ENCODE results near the gene MYBBP1A.

MYBBP1A gene

DNA sequence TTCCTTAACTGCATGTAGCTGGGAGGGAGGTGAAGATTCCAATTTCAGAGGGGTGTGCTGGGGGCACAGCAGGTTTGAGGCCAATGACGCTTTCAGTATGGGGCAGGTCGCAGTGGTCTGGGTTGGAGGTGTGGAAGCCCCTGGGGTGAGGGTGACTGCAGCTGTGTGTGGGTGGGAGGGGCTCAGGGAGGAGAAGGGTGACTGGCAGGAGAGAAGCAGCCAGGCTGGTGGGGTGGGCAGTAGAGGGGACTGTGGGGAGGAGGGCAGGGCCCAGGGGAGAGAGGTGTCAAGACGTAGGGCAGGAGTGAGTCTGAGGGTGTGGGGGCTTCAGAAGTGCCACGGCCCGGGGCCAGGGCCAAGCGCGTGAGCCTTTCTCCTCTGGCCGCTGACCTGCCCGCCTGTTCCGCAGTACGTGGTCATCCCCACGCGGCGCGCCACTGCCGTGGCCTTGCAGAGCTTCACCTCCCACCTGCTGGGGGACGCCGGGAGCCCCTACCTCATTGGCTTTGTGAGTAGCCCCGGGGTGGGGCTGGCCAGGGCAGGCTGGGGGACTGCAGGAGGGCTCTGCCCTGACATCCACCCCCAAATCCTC is 19.4 kb downstream of the MYBBP1A start:
- DNase-seq, result no peak

DNA sequence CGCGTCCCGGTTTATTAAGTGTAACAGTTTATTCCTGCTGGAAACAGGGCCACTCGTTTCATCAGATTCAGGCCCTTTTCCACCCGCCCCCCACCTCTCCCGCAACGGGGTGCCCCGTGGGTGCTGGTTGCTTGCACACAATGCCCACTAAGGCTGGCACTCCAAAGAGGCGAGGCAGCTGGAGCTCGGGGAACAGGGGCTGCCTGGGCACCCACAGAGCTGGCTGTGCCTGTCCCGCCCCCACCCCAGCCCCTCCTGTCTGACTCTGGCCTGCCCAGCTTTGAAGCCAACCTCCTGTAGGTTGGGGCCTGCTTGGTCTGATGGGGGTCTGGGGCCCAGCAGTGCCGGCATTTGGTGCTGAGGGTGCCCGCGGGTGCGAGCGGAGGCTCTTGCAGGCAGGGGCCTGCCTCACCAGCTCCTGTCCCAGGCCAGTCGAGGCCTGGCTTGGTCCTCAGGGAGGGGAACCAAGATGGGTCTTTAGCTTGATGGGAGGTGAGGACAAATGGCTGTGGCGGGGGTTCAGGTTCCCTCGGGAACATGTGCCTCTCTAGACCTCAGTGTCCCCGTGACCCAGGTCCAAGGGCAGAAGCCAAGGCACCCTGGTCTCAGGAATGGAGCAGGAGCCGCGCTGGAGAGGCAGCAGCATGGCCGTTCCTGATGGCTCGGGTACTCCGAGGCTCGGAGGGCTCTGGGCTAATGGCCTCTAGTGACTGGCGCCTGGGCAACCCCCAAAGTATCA is 20.1 kb downstream of the MYBBP1A start:
- DNase-seq, result no peak

DNA sequence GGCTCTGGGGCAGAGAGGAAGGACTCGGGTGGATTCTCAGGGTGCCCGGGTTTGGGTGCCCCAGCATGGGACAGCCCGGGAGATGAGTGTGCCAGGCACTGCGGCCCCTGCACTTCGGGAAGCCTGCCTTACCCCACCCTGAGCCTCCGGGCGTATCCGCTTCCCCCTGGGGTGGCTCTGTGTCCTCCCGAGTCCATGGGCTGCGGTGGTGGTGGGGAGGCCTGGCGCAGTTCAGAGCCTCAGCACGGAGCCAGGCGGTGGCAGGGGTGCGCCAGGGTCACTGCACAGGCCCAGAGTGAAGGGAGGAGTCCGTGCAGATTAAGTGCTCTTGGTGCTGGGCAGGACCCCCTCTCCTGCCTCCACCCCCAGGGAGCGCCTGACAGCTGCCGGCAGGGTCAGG is 20.7 kb downstream of the MYBBP1A start:
- no peak for DNase-seq

DNA sequence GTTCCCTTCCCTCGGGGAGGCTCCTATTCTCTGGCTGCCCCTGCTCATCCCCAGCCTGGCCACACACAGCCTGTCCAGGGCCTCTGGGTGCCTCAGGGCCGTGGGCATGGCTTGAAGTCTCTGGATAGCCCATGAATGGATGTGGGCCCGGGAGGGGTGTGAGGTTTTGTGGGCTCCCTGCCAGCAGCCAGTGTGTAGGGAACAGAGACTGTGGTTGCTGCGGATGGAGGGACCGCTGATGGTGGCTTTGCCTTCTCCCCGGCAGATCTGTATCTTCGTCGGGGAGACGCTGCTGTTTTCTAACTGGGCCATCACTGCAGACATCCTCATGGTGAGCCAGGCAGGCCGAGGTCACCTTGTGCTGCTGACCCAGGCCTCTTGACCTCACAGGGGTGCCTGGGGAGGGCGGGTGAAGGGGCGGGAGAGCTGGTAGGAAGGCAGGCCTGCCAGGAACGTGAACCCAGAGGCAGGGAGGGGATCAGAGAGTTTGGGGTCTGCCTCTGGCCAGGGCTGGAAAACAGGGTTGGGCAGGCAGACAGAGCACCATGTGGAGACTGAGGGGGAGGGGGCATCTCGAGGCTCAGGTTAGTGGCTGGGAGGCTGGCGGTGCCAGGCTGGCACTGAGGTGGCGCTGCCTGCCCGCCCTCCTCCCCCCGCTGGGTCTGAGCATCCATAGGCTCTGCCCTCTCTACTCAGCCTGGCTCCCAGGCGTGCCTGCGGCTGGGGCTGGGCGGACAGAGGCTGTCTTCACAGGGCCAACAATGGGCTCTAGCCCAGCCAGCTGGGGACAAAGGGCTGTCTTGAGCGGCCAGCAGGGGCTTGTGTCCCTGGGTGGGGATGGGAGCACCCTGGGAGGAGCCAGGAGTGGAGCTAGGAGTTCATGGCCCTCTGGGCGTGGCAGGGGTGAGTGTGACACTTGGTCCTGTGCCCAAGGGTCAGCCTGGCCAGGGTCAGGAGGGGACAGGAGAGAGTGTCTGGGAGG is 21.4 kb downstream of the MYBBP1A start:
- DNase-seq, result no peak

DNA sequence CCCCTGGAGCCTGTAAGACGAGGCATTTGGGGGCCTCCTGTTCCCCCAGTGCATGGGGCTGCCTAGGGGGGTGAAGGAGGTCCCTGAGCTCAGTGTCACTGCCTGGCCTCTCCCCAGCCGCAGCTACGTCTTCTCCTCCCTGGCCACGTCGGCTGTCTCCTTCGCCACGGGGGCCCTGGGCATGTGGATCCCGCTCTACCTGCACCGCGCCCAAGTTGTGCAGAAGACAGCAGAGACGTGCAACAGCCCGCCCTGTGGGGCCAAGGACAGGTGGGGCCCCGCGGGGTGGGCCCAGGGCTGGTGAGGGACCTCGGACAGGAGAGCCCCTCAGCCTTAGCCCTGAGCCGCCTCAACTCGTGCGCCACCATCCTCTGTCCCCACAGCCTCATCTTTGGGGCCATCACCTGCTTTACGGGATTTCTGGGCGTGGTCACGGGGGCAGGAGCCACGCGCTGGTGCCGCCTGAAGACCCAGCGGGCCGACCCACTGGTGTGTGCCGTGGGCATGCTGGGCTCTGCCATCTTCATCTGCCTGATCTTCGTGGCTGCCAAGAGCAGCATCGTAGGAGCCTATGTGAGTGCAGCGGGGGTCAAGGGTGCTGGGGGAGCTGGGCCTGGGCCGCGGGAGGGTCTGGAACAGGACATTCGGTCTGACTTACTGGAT is 22.2 kb downstream of the MYBBP1A start:
- DNase-seq, result no peak

DNA sequence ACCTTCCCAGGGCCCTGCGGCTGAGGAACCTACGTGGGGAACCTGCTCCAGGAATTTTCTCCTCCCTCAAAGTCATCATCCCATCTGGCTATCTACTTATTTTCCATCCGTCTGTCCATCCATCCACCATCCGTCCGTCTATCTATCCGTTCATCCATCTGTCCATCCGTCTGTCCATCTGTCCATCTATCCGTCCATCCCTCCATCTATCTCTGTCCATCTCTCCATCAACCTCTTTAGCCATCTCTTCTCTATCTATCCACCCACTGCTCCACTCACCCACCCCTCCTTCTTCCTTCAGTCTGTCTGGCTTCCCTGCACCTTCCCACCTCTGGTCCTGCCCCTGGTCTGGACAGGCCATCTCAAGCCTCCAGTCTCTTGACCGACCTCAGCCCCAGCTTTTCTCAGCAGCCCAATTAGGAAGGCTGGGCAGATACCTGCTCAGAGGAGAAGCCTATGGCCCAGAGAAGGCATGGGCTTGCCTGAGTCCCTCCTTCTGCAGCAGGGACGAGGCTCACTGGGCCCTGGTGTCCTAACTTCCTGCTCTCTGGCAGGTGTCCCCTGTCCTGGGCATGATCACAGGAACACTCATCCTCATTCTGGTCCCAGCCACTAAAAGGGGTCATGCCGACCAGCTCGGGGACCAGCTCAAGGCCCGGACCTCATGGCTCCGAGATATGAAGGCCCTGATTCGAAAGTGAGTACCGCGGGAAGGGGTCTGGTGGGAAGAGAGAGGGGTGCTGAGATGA is 23.0 kb downstream of the MYBBP1A start:
- DNase-seq, result no peak

DNA sequence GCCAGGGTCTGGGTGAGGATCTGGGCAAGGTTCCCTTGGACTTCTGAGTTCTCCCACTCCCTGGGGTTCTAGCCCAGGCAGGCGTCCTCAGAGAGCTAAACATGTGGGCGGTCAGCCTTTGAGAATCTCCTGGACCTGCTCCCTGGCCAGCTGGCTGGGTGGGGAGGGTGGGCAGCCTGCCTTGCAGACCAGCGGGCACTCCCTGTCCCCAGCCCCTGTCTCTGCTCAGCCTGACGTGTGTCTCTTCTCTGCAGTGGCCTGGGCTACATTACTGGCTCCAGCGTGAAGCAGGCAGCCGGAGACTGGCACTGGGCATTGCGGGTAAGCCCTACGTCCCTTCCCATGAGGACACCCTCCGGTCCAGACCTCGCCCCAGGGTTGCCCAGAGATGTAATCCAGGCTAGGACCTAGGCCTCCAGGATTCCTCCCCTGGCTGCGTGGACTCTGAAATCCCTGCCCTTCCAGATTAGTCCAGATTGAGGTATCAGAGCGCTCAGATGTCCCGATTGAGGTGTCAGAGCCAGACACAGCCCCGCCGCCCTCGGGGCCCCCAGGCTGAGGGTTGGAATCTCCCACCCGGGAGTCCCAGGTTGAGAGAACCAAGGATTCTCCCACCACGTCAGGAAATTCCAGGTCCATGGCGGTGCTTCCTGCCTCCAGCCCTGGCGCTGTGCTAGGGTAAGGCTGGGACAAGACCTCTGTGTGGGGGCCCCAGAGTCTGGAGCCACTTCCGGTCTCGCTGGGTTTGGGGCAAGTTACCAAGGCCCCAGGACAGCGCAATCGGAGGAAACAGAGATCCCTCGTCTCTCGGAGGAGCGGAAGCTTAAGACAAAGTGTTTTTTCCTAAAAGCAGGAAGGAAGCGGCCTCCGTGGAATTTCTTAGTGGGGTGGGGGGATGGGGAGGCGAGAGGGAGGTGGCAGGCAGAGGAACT is 24.1 kb downstream of the MYBBP1A start:
- no peak for DNase-seq

DNA sequence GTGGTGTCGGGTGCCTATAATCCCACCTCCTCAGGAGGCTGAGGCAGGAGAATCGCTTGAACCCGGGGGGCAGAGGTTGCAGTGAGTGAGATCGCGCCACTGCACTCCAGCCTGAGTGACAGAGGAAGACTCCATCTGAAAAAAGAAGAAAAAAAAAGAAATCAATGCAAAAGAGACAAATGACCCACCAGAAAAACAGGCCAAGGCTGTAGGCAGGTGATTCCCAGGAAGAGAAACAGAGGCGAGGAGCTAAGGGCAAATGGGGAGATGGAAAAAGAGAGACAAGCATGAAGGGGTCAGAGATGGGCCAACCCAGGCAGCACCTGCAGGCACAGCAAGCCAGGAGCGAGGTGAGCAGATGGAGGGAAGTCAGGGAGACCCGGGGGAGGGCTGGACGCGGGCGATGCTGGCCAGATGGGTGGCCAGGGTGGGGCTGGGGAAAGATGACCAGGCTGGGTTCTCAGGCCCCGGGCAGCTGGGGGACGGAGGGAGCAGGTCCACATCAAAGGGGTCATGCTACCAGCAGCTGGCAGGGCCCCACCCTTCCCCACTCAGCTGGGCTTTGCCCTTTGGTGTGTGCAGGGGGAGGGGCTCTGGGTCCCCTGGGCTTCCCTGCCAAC is 25.5 kb downstream of the MYBBP1A start:
- DNase-seq, result no peak

DNA sequence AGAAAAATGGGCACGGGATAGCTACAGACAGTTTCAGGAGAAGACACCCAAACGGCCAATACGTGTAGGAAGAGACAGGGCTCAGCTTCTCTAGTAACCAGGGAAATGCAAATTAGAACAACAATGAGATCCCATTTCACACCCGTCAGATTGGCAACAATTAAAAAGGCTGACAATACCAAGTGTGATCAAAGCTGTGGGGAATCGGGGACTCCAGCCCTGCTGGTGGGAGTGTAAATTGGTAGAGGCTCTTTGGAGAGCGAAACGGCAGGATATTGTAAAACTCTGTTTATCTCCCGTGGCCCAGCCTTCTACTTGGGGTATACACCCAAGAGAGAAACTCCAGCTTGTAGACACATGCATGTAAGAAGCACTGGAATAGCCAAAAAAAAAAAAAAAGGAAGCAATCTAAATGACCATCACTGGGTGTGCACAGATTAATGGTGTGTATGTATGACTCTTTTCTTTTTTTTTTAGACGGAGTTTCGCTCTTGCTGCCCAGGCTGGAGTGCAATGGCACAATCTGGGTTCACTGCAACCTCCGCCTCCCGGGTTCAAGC is 27.5 kb downstream of the MYBBP1A start:
- DNase-seq, result no peak

DNA sequence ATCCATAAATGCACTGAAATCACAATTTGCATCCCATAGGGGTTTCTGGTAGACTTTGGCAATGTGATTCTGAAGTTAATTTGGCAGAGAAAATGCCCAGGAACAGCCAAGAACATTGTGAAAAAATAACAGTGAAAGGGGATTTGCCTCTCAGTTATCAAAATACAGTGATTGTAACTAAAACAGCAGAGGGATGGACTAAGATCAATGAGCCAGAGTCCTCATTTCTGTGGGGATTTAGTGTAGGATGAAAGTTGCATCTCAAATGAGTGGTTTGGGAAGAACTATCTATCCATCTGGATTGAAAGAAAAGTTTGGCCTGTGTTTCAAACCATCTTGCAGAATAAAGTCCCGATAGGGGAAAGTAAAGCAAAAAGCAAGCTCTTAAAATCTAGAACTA is 28.1 kb downstream of the MYBBP1A start:
- DNase-seq, result no peak

DNA sequence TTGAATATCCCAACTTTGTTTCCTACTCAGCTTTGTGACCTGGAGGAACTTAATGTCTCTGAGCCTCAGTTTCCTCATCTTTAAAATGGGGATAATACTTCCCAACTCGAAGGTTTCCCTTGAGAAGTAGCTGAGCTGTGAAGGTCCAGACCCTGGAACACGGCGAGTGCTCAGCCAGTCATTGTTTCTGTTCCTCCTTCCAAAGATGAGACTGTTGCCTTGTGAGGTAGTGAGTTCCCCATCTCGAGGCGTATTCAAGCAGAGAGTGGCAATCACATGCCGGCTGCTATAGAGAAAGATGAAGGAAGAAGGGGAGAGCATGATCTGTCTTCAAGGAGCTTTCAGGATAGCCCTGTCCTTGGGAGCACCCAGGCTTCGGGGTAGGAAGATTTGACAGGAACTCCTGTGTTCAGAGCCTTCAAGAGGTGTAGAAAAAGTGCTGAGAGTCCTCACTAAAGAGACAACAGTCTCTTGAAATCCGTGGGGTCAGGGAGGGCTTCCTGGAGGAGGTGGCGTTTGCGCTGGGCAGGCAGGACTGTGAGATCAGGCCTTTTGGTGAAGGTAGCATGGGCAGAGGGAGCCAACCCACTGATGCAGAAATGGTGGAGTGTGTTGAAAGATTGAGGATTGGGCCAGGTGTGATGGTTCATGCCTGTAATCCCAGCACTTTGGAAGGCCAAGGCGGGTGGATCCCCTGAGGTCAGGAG is 29.3 kb downstream of the MYBBP1A start:
- DNase-seq, result no peak

DNA sequence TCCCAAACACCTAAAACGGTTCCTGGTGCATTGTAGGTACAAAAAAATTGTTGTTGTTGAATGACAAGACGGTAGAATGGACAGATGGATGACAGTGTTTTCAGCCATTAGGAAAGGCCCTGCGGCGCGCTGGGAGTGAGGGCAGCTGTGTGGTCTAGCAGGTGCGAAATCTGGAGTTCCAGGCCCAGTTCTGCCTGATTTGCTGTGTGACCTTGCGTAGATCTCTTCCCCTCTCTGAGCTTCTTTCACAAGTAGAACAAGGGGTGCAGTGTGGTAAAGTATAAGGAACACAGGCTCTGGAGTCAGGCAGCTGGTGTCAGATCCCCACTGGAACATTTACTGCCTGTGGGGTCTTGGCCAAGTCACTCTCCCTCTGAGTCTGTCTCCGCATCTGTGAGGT is 31.2 kb downstream of the MYBBP1A start:
- no peak for DNase-seq

DNA sequence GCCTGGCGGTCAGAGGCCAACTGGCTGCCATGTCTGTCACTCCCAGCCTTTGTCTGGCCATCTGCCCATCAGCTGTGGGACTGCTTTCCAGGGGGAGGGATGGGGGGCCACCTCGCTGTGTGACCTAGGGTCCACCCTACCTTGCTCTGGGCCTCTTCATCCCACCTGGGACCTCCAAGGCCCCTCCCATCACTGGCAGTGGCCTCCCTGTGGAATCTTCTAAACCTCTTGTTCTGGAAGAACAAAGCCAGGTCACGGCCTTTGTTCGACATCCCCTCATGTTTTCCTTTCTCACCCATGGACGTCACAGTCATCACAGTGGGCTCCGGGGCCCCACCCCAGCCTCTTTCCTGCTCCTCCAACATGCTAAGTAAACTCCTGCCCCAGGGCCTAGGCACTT is 32.5 kb downstream of the MYBBP1A start:
- no peak for DNase-seq

DNA sequence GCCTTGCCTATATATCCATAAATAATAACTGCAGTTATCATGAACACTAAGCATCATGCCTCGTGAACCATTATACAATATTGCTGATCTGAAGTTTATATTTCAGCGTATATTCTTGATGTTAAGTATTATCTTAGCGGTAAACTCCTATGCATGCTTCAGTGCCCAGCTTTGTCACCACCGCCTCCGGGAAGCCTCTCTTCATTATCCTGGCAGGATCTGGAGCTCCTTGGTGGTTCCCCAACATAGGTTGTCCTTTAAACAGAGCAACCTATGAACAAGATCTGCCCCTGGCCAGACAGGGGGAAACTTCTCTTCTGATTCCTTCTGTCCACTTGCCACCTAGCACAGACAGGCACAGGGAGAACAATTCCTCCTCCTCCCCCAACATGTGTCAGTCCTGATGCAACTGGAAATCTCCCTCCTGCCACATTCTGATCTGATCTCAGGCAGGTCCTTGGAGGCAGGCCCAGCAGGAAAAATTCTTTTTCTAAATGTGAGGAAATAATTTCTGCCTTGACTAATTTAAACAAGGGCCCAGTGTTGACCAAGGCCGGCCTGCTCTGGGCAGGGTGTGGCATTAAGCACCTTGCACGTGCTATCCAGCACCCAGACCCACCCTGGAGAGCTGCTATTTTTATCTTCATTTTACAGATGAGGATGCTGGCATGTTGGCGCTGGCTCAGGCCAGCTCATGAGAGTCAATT is 34.1 kb downstream of the MYBBP1A start:
- no peak for DNase-seq

DNA sequence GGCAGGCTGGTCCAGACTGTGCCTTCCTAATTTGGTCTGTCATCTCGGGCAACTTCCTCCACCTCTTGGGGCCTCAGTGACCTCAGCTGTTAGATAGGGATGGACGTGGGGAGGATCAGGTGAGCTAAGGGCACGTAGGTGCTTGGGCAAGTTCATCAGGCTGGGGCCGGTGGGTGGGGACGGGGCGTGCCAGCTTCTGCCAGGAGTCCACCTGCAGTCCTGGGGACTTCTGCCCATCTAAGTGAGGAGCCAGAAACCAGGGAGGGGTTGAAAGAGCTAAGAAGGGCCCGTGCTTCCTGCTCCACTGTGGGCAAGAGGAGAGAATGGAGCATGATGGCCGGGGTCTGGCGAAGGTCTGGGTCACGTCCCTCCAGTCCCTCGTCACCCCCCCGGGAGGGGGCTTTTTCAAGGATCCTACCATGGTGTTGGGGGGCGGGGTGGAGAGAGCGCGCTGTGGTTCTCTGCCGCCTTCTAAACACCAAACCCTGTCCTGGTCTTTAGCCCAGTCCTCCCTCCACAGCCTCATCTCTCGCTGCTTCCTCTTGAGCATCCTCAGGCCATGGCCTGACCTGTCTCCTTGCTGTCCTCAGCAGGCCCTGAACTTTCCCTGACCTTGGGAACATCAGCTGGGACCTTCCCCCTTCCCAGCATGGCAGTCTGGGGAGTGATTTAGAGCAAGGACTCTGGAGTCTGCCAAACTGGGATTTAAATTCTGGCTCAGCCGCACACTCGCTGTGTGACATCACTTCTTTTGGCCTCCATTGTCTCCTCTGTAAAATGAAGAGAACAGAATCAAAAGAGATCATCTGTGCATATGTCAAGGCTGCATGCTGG is 34.9 kb downstream of the MYBBP1A start:
- DNase-seq, result no peak

DNA sequence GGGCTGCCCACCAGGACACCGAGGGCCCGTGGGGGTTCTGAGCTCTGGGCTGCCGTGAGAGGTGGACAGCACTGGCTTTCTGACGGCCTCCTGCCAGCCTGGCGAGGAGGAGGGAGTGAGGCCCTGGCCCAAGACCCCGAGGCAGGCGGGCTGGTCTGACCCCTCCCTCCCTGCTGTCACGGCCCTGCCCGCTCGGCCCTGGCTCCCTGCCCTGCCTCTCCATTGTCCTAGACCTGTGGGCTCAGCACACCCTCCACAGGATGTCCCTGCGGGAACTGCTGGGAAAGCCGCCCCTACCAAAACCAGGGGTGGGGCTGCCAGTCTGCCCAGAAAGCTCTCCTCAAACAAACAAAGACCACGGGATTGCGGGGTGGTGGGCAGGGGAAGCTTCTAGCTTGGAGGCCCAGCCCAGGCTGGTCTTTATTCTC is 35.8 kb downstream of the MYBBP1A start:
- no peak for DNase-seq

DNA sequence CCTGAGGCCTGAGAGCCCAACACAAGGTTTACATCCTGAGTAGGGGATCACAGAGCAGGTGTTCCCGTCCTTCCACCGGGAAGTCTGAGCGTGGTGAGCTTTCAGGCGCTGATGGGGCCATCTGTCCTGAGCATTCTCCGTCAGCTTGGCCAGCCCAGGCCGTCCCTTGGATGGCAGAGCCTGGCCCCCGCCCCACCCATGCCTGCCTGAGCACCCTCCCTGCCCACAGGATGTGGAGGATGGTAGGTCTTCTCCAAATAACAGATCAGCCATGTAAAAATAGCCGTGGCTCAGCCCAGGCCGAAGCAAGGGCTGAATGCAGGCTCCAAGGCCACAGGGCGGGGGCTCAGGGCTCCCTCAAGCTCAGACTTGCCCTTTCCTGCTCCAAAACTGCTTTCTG is 36.3 kb downstream of the MYBBP1A start:
- no peak for DNase-seq

DNA sequence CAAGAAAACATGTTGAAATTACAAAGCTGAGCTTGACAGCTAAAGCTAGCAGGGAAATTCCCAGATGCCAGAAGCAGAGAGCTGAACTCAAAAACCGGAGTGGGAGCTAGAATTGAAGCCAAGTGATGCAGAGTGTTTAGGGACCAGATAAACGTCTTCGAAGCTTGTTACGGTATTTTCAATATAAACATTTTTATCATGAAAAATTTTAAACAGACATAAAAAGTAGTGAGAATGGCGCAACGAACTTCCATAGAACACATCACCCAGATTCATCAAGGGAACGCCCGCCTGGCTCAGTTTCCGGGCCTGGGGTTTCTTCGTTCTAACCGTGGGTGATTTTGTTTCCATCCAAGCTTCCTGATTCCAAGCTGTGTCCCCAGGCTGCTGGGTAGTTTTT is 38.4 kb downstream of the MYBBP1A start:
- no peak for DNase-seq
